Right lobe of liver (tissue), 4 donors: ENCODE data around the gene CDK14.

Experiments
- POLR2A ChIP-seq: fragments of 450-650 bp; IDR thresholded peaks from one replicate; pipeline ENCODE4 v1.6.1; 2017; ENCODE audit warnings: antibody characterized with exemption, mild to moderate bottlenecking
- TF ChIP-seq, protein P1 (sequence below), 4 donors: fragments of 200-600 bp in 3 of 4; fragments of 450-650 bp in 1 of 4; IDR thresholded peaks; one replicate each; pipeline versions ENCODE4 v1.5.1 to v1.8.0; 2016 to 2022; ENCODE audit warnings: antibody characterized with exemption in 4 of 4, mild to moderate bottlenecking in 2 of 4
- donor health status: DM: no; HTN: no; CAD: no.
- donor health status: DM: no; HTN: no; CAD: no.
- donor health status: DM: no; HTN: yes; CAD: no.

DNA sequence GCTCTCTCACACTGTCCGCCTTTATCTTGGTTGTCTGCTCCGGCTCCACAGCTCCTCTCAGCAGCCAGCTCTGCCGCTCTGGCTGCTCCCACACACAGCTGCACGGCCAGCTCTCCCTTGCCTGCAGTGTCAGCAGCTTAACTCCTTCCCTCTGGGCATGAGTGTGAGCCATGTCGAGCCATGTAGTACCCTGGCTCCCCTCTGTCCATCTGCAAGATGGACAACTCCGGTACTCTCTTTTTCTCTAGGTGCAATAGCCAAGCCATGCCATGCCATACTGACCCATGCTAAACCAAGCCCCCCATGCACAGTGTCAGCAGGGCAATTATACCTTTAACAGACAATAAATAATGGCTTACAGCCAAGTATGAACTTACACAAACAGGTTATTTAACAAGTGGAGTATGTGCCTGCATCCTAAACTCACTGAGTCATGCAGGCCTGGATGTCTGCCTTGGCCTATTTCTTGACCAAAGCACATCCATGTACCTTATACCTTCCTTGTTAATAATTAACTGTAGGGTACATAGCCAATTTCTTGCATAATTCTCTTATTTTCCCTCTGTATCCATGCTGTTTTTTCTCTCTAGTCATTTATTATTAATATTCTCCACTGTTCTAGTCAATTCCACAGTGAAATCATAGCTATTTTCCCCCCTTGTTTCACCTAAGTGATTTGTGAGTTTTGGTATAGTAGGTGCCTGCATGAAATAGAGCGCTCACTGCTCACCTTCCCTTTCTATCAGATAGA lies 170.9 kb downstream of the CDK14 start:
- TF ChIP-seq, protein P1, sequence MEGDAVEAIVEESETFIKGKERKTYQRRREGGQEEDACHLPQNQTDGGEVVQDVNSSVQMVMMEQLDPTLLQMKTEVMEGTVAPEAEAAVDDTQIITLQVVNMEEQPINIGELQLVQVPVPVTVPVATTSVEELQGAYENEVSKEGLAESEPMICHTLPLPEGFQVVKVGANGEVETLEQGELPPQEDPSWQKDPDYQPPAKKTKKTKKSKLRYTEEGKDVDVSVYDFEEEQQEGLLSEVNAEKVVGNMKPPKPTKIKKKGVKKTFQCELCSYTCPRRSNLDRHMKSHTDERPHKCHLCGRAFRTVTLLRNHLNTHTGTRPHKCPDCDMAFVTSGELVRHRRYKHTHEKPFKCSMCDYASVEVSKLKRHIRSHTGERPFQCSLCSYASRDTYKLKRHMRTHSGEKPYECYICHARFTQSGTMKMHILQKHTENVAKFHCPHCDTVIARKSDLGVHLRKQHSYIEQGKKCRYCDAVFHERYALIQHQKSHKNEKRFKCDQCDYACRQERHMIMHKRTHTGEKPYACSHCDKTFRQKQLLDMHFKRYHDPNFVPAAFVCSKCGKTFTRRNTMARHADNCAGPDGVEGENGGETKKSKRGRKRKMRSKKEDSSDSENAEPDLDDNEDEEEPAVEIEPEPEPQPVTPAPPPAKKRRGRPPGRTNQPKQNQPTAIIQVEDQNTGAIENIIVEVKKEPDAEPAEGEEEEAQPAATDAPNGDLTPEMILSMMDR (IDR thresholded peaks at IDR 0.05), result peak in 1 of 4 donors; percentile 11
- peak; percentile 18 for TF ChIP-seq POLR2A
